Liver (tissue), 9 donors: ENCODE measurements around the gene ATOH8. TPM values are rescaled to one million over a fixed set of nuclear protein-coding genes. Genes with fewer than 3 reads are reported as not detected.
A peak's percentile ranks its signal among the peaks of the same experiment; 100 is the strongest.

Source experiments
- DNase-seq: peaks from one replicate; pipeline ENCODE4 v3.0.0-alpha.2; 2017; ENCODE audit warnings: low spot score
- H3K27ac ChIP-seq, 2 donors: one replicate each; pipeline ENCODE4 v1.7.0; 2013; ENCODE audit warnings: inconsistent platforms in 2 of 2, low read length in 2 of 2, control low read depth in 1 of 2, low read depth in 1 of 2, mild to moderate bottlenecking in 1 of 2
- H3K27me3 ChIP-seq, 4 donors: one replicate each; pipeline versions ENCODE4 v1.6.1 to v1.7.0; 2013; ENCODE audit warnings: low read length in 3 of 4, inconsistent platforms in 1 of 4, mild to moderate bottlenecking in 1 of 4, moderate library complexity in 1 of 4; ENCODE audit not compliant: control insufficient read depth in 4 of 4, insufficient read depth in 4 of 4
- H3K36me3 ChIP-seq, 4 donors: one replicate each; pipeline versions ENCODE4 v1.6.1 to v1.7.0; 2013; ENCODE audit warnings: low read length in 3 of 4, mild to moderate bottlenecking in 3 of 4, low read depth in 1 of 4, moderate library complexity in 1 of 4; ENCODE audit not compliant: control insufficient read depth in 4 of 4, insufficient read depth in 3 of 4
- H3K4me1 ChIP-seq, 4 donors: one replicate each; pipeline versions ENCODE4 v1.6.1 to v1.7.0; 2013; ENCODE audit warnings: low read length in 3 of 4, mild to moderate bottlenecking in 3 of 4, moderate library complexity in 1 of 4; ENCODE audit not compliant: control insufficient read depth in 4 of 4, insufficient read depth in 4 of 4
- H3K4me3 ChIP-seq, 3 donors: one replicate each; pipeline versions ENCODE4 v1.6.1 to v1.7.0; 2013; ENCODE audit warnings: low read length in 3 of 3, control low read depth in 1 of 3, low read depth in 1 of 3, mild to moderate bottlenecking in 1 of 3
- H3K9ac ChIP-seq, 2 donors: one replicate each; pipeline ENCODE4 v1.7.0; 2013; ENCODE audit warnings: low read length in 2 of 2, mild to moderate bottlenecking in 2 of 2, moderate library complexity in 2 of 2, control low read depth in 1 of 2, low read depth in 1 of 2
- H3K9me3 ChIP-seq, 4 donors: one replicate each; pipeline versions ENCODE4 v1.6.1 to v1.7.0; 2013; ENCODE audit warnings: low read length in 3 of 4; ENCODE audit not compliant: control insufficient read depth in 4 of 4
- ATF3 ChIP-seq: IDR thresholded peaks from 2 replicates; pipeline ENCODE4 v1.6.1; 2016; ENCODE audit warnings: antibody characterized with exemption
- CTCF ChIP-seq: fragments of 150-350 bp; IDR thresholded peaks from 2 replicates; pipeline ENCODE4 v1.5.1; 2017; ENCODE audit warnings: improper control_type of control experiment, low read depth, low read length; ENCODE audit not compliant: missing input control
- EGR1 ChIP-seq, 2 donors: IDR thresholded peaks; 2 replicates each; pipeline ENCODE4 v1.6.1; 2016 to 2018; ENCODE audit warnings: antibody characterized with exemption in 2 of 2, low read depth in 2 of 2
- FOXA1 ChIP-seq: IDR thresholded peaks from 2 replicates; pipeline ENCODE4 v1.6.1; 2016; ENCODE audit warnings: antibody characterized with exemption
- FOXA2 ChIP-seq: IDR thresholded peaks from 2 replicates; pipeline ENCODE4 v1.6.1; 2016; ENCODE audit warnings: antibody characterized with exemption
- GABPA ChIP-seq, 2 donors: IDR thresholded peaks in 1 of 2; conservative IDR thresholded peaks in 1 of 2; 2 replicates each; pipeline ENCODE4 v1.6.1; 2016; ENCODE audit warnings: antibody characterized with exemption in 2 of 2, mild to moderate bottlenecking in 1 of 2, moderate library complexity in 1 of 2
- HNF4A ChIP-seq, 2 donors: conservative IDR thresholded peaks; 2 replicates each; pipeline ENCODE4 v1.6.1; 2016; ENCODE audit warnings: antibody characterized with exemption in 2 of 2, mild to moderate bottlenecking in 2 of 2
- HNF4G ChIP-seq: IDR thresholded peaks from 2 replicates; pipeline ENCODE4 v1.6.1; 2016; ENCODE audit warnings: antibody characterized with exemption
- JUND ChIP-seq, 2 donors: IDR thresholded peaks; 2 replicates each; pipeline ENCODE4 v1.6.1; 2016; ENCODE audit warnings: antibody characterized with exemption in 2 of 2
- MAX ChIP-seq: IDR thresholded peaks from 2 replicates; pipeline ENCODE4 v1.6.1; 2016; ENCODE audit warnings: antibody characterized with exemption
- NR2F2 ChIP-seq: IDR thresholded peaks from 2 replicates; pipeline ENCODE4 v1.6.1; 2016; ENCODE audit warnings: antibody characterized with exemption
- RAD21 ChIP-seq, 2 donors: IDR thresholded peaks; 2 replicates each; pipeline ENCODE4 v1.6.1; 2016; ENCODE audit warnings: antibody characterized with exemption in 2 of 2, mild to moderate bottlenecking in 2 of 2
- REST ChIP-seq: IDR thresholded peaks from 2 replicates; pipeline ENCODE4 v1.6.1; 2016; ENCODE audit warnings: antibody characterized with exemption, mild to moderate bottlenecking
- RXRA ChIP-seq, 2 donors: IDR thresholded peaks; 2 replicates each; pipeline ENCODE4 v1.6.1; 2017 to 2018; ENCODE audit warnings: antibody characterized with exemption in 2 of 2, mild to moderate bottlenecking in 1 of 2
- SP1 ChIP-seq: IDR thresholded peaks from 2 replicates; pipeline ENCODE4 v1.6.1; 2018; ENCODE audit warnings: antibody characterized with exemption, mild to moderate bottlenecking
- TAF1 ChIP-seq: conservative IDR thresholded peaks from 2 replicates; pipeline ENCODE4 v1.6.1; 2016; ENCODE audit warnings: antibody characterized with exemption, mild to moderate bottlenecking
- YY1 ChIP-seq: IDR thresholded peaks from 2 replicates; pipeline ENCODE4 v1.6.1; 2016; ENCODE audit warnings: antibody characterized with exemption, mild to moderate bottlenecking
- ZBTB33 ChIP-seq: IDR thresholded peaks from 2 replicates; pipeline ENCODE4 v1.6.1; 2016; ENCODE audit warnings: antibody characterized with exemption
- WGBS: extraction: QIAGEN DNeasy Blood & Tissue Kit; methylation state at CpG from one replicate; pipeline ENCODE4 v1.1.7; 2013; 5-methylcytosine and 5-hydroxymethylcytosine counted together
- polyA plus RNA-seq, 2 donors: library from polyadenylated mRNA; stranded (reverse) in 1 of 2; unstranded in 1 of 2; fragments of 200-250 nt in 1 of 2; fragments of >200 nt in 1 of 2; fragmentation: Nextera tagmentation in 1 of 2; extraction: Ambion mirVana in 1 of 2; gene quantifications; one replicate each; pipeline versions ENCODE4 v1.2.1 to v1.2.3, GENCODE V29; 2013 to 2015
- total RNA-seq, 2 donors: library from RNA; depleted of rRNA; stranded (reverse); fragments of >200 nt; gene quantifications; one replicate each; pipeline ENCODE4 v1.2.3, GENCODE V29; 2014
- donor health status: healthy.
- donor health status: healthy.
- donor health status: healthy.
- donor health status: healthy.
- donor health status: healthy.

The ATOH8 gene
- total and polyA plus RNA-seq, 4 donors, result 0.33 to 37.7 (median 26.8) TPM

GRCh38 chr2:85737481-85737880 lies 16.3 kb upstream of the ATOH8 start:
- peaks cover 7 to 22% (median 18%) of the 10 kb centered on the region in 4 donors for H3K4me1 ChIP-seq
- no peak for DNase-seq
- no peak overlapping the region for H3K4me3 ChIP-seq
- no peaks in the 10 kb centered on the region for H3K9me3 ChIP-seq
- TF ChIP-seq YY1 (peak; percentile 24), HNF4A (conservative IDR thresholded peaks at IDR 0.05) (peak; percentile 27 to 47), RXRA (IDR thresholded peaks at IDR 0.05) (peak; percentile 21 to 34), JUND (IDR thresholded peaks at IDR 0.05) (peak; percentile 19 to 51), ATF3 (peak; percentile 23), HNF4G (no peak), REST (no peak), SP1 (peak; percentile 53)
- WGBS, result 34% methylated on average over 4 of the region's 4 CpGs
- H3K9ac ChIP-seq, result no peak overlapping the region
- no peaks in the 10 kb centered on the region for H3K27me3 ChIP-seq
- H3K36me3 ChIP-seq, result no peaks in the 10 kb centered on the region
- H3K27ac ChIP-seq, result peak overlapping the region in 1 of 2 donors; percentile 14

- H3K27me3 ChIP-seq, result no peaks in the 10 kb centered on the region
- peaks cover 10 to 26% (median 22%) of the 10 kb centered on the region in 4 donors for H3K4me1 ChIP-seq
- 89% methylated on average over 4 of the region's 4 CpGs for WGBS
- H3K9me3 ChIP-seq, result no peaks in the 10 kb centered on the region
- H3K9ac ChIP-seq, result no peak overlapping the region
- DNase-seq, result no peak
- TF ChIP-seq TAF1 (no peak), FOXA2 (no peak), JUND (IDR thresholded peaks at IDR 0.05) (no peak), ZBTB33 (no peak), RAD21 (IDR thresholded peaks at IDR 0.05) (no peak), FOXA1 (no peak), NR2F2 (no peak), HNF4A (conservative IDR thresholded peaks at IDR 0.05) (no peak), EGR1 (IDR thresholded peaks at IDR 0.05; ENCODE audit: low read depth in 2 of 2) (no peak), RXRA (IDR thresholded peaks at IDR 0.05) (no peak), REST (no peak), GABPA (IDR thresholded peaks at IDR 0.05 in 1 of 2, conservative IDR thresholded peaks at IDR 0.05 in 1 of 2) (no peak), YY1 (no peak), CTCF (no peak), ATF3 (no peak), MAX (no peak), HNF4G (no peak), SP1 (no peak)
- no peaks in the 10 kb centered on the region for H3K36me3 ChIP-seq
- peak overlapping the region in 1 of 2 donors; percentile 14 for H3K27ac ChIP-seq
- no peak overlapping the region for H3K4me3 ChIP-seq
Observed at GRCh38 chr2:85737961-85738360, 15.8 kb upstream of the ATOH8 start.
